ENCODE results near the gene PACS2.

PACS2 gene

GRCh38 chr14:105336477-105337287 lies 22.1 kb downstream of the PACS2 start:
- DNase-seq (ENCODE audit: extremely low read depth, insufficient read length), result no peak
- Histone ChIP-seq H3K36me3 (ENCODE audit: control insufficient read depth, insufficient read depth, low read length) (no peaks in the 10 kb centered on the region), H3K27me3 (replicated peaks; ENCODE audit: control insufficient read depth, insufficient read depth, low read length) (no peaks in the 10 kb centered on the region), H3K4me3 (replicated peaks; ENCODE audit: low read depth, low read length) (no peak overlapping the region)
- TF ChIP-seq CTCF (IDR thresholded peaks at IDR 0.05; ENCODE audit: insufficient read depth, low read length, poor library complexity, severe bottlenecking), result no peak

GRCh38 chr14:105337433-105337832 lies 22.9 kb downstream of the PACS2 start:
- Histone ChIP-seq H3K4me3 (replicated peaks; ENCODE audit: low read depth, low read length) (no peak overlapping the region), H3K27me3 (replicated peaks; ENCODE audit: control insufficient read depth, insufficient read depth, low read length) (no peaks in the 10 kb centered on the region), H3K36me3 (ENCODE audit: control insufficient read depth, insufficient read depth, low read length) (no peaks in the 10 kb centered on the region)
- TF ChIP-seq CTCF (IDR thresholded peaks at IDR 0.05; ENCODE audit: insufficient read depth, low read length, poor library complexity, severe bottlenecking), result no peak
- no peak for DNase-seq (ENCODE audit: extremely low read depth, insufficient read length)

GRCh38 chr14:105337966-105338741 lies 23.6 kb downstream of the PACS2 start:
- Histone ChIP-seq H3K4me3 (replicated peaks; ENCODE audit: low read depth, low read length) (no peak overlapping the region), H3K36me3 (ENCODE audit: control insufficient read depth, insufficient read depth, low read length) (no peaks in the 10 kb centered on the region), H3K27me3 (replicated peaks; ENCODE audit: control insufficient read depth, insufficient read depth, low read length) (no peaks in the 10 kb centered on the region)
- TF ChIP-seq CTCF (IDR thresholded peaks at IDR 0.05; ENCODE audit: insufficient read depth, low read length, poor library complexity, severe bottlenecking), result no peak
- DNase-seq (ENCODE audit: extremely low read depth, insufficient read length), result peak; percentile 1

- Histone ChIP-seq H3K36me3 (ENCODE audit: control insufficient read depth, insufficient read depth, low read length) (no peaks in the 10 kb centered on the region), H3K27me3 (replicated peaks; ENCODE audit: control insufficient read depth, insufficient read depth, low read length) (no peaks in the 10 kb centered on the region), H3K4me3 (replicated peaks; ENCODE audit: low read depth, low read length) (no peak overlapping the region)
- DNase-seq (ENCODE audit: extremely low read depth, insufficient read length), result no peak
- no peak for TF ChIP-seq CTCF (IDR thresholded peaks at IDR 0.05; ENCODE audit: insufficient read depth, low read length, poor library complexity, severe bottlenecking)
These were observed 26.5 kb downstream of the PACS2 start for GRCh38 chr14:105340821-105341733.

- Histone ChIP-seq H3K4me3 (replicated peaks; ENCODE audit: low read depth, low read length) (no peak overlapping the region), H3K27me3 (replicated peaks; ENCODE audit: control insufficient read depth, insufficient read depth, low read length) (no peaks in the 10 kb centered on the region), H3K36me3 (ENCODE audit: control insufficient read depth, insufficient read depth, low read length) (no peaks in the 10 kb centered on the region)
- no peak for DNase-seq (ENCODE audit: extremely low read depth, insufficient read length)
- no peak for TF ChIP-seq CTCF (IDR thresholded peaks at IDR 0.05; ENCODE audit: insufficient read depth, low read length, poor library complexity, severe bottlenecking)
These were observed 28.6 kb downstream of the PACS2 start for GRCh38 chr14:105343194-105343593.
